HepG2 (cell line): ENCODE measurements around the gene DBN1. TPM values are rescaled to one million over a fixed set of nuclear protein-coding genes. Genes with fewer than 3 reads are reported as not detected.

Experiments
- ATAC-seq: fragments of 200-7000 bp; cut with Tn5 transposase; 3 replicates; pipeline ENCODE4 v1.9.1; 2020; ENCODE audit warnings: mild to moderate bottlenecking, moderate library complexity
- BruUV-seq: library from RNA; stranded (reverse); fragments of 400-500 nt; replicated peaks from 2 replicates; lab custom pipeline; 2021; lab: Mats Ljungman, UMichigan
- CTCF ChIA-PET: fragments of 300-600 bp; formaldehyde crosslinking; extraction: SDS; loops from one replicate; lab custom pipeline; 2021; ENCODE audit warnings: low total read pairs, inconsistent platforms, low intra/inter-chr PET ratio; lab: Yijun Ruan, JAX
- POLR2A ChIA-PET: fragments of 350-600 bp; sonication (Branson Sonifier 250); formaldehyde crosslinking; loops from one replicate; lab custom pipeline; 2020; ENCODE audit warnings: antibody characterized with exemption, inconsistent platforms; lab: Yijun Ruan, JAX
- DNase-seq: peaks from one replicate; pipeline ENCODE4 v3.0.0-alpha.2; 2015; ENCODE audit warnings: low spot score
- FAIRE-seq: peaks from 3 replicates; lab custom pipeline; 2011; peaks lifted over from hg19 to GRCh38; lab: Jason Lieb, UNC
- H2AFZ ChIP-seq: one replicate; pipeline ENCODE4 v1.6.1; 2011; ENCODE audit warnings: low read length, inconsistent platforms
- H3K27ac ChIP-seq: fragments of 300-600 bp; 3 replicates; pipeline ENCODE4 v1.8.0; 2011; ENCODE audit warnings: mixed run types, mild to moderate bottlenecking, mixed read lengths, low read length, inconsistent platforms; ENCODE audit not compliant: insufficient read depth; ENCODE audit errors: extremely low read length
- H3K27me3 ChIP-seq, 2 experiments: fragments of 200-600 bp in 1 of 2; 2 replicates in 1 of 2; 3 replicates in 1 of 2; pipeline versions ENCODE4 v1.6.0 to v1.8.0; 2011; ENCODE audit warnings: low read length in 2 of 2, mild to moderate bottlenecking in 2 of 2, moderate library complexity in 2 of 2, inconsistent platforms in 1 of 2; ENCODE audit not compliant: insufficient read depth in 2 of 2, control insufficient read depth in 1 of 2
- H3K36me3 ChIP-seq, 2 experiments: fragments of 200-600 bp in 1 of 2; replicated peaks in 1 of 2; 2 replicates in 1 of 2; 3 replicates in 1 of 2; pipeline versions ENCODE4 v1.5.1 to v1.8.0; 2011; ENCODE audit warnings: low read length in 2 of 2, inconsistent platforms in 1 of 2; ENCODE audit not compliant: insufficient read depth in 2 of 2, control insufficient read depth in 1 of 2
- H3K4me1 ChIP-seq: 2 replicates; pipeline ENCODE4 v1.5.1; 2012; ENCODE audit warnings: low read length, inconsistent platforms; ENCODE audit not compliant: insufficient read depth
- H3K4me2 ChIP-seq: 2 replicates; pipeline ENCODE4 v1.6.0; 2011; ENCODE audit warnings: low read depth, low read length, inconsistent platforms
- H3K4me3 ChIP-seq, 3 experiments: fragments of 200-600 bp in 1 of 3; sonication (generic), shearing (Covaris generic) in 1 of 3; replicated peaks in 1 of 3; 2 replicates each; pipeline ENCODE4 v1.5.1; 2011 to 2016; ENCODE audit warnings: low read length in 3 of 3, inconsistent platforms in 2 of 3, low read depth in 2 of 3, mild to moderate bottlenecking in 2 of 3, control low read depth in 1 of 3, mixed read lengths in 1 of 3; ENCODE audit not compliant: insufficient read depth in 1 of 3
- H3K79me2 ChIP-seq: one replicate; pipeline ENCODE4 v1.6.1; 2011; ENCODE audit warnings: low read length, inconsistent platforms; ENCODE audit not compliant: insufficient read depth
- H3K9ac ChIP-seq: 2 replicates; pipeline ENCODE4 v1.6.0; 2011; ENCODE audit warnings: mild to moderate bottlenecking, low read depth, low read length, inconsistent platforms; ENCODE audit not compliant: insufficient read depth
- H3K9me3 ChIP-seq: 2 replicates; pipeline ENCODE4 v1.5.1; 2012; ENCODE audit warnings: mild to moderate bottlenecking, low read length
- H4K20me1 ChIP-seq: 2 replicates; pipeline ENCODE4 v1.6.0; 2011; ENCODE audit warnings: inconsistent platforms, mild to moderate bottlenecking, low read length, moderate library complexity; ENCODE audit not compliant: insufficient read depth
- STAG1 ChIP-seq: sonication (generic); formaldehyde crosslinking; IDR thresholded peaks from 2 replicates; pipeline ENCODE4 v1.4.0; 2020; ENCODE audit warnings: missing genetic modification reagents
- TBX2 ChIP-seq: sonication (generic); formaldehyde crosslinking; IDR thresholded peaks from 2 replicates; pipeline ENCODE4 v1.5.0; 2020; ENCODE audit warnings: missing genetic modification reagents, mild to moderate bottlenecking, borderline replicate concordance
- ZBTB8A ChIP-seq: sonication (generic); formaldehyde crosslinking; IDR thresholded peaks from 2 replicates; pipeline ENCODE4 v1.4.0; 2020; ENCODE audit warnings: mild to moderate bottlenecking, low read depth, missing genetic modification reagents, borderline replicate concordance
- ZNF121 ChIP-seq: sonication (generic); formaldehyde crosslinking; IDR thresholded peaks from 2 replicates; pipeline ENCODE4 v1.5.0; 2020; ENCODE audit warnings: mild to moderate bottlenecking, missing genetic modification reagents
- ZNF672 ChIP-seq: sonication (generic); formaldehyde crosslinking; IDR thresholded peaks from 2 replicates; pipeline ENCODE4 v1.8.1; 2022; ENCODE audit warnings: missing genetic modification reagents
- WGBS: methylation state at CpG from one replicate; pipeline ENCODE4 v1.1.6; 2017; ENCODE audit warnings: low lambda C conversion rate; 5-methylcytosine and 5-hydroxymethylcytosine counted together
- in situ Hi-C: cut with HindIII; loops from 2 replicates; pipeline ENCODE4 v1.10.0; 2017; ENCODE audit warnings: low pct_unique_long_range_greater_than_20kb; ENCODE audit not compliant: extremely low pct_ligation_motif_present
- intact Hi-C: fragments of 100-400 bp; cut with micrococcal nuclease; formaldehyde crosslinking; loops from one replicate; pipeline ENCODE4 v1.10.0; 2022; ENCODE audit not compliant: unreplicated experiment
- polyA plus RNA-seq, 8 experiments: library from polyadenylated mRNA; depleted of rRNA in 3 of 8; stranded (reverse) in 7 of 8; unstranded in 1 of 8; fragments of >200 nt; fragmentation: Illumina TruSeq in 4 of 8; extraction: Trizol in 4 of 8; gene quantifications; 2 replicates each; pipeline versions ENCODE4 v1.2.1 to v1.2.3, GENCODE V29; 2011 to 2016; ENCODE audit warnings: low read depth in 4 of 8, missing spikeins in 1 of 8, mixed read lengths in 1 of 8; ENCODE audit not compliant: insufficient read depth in 1 of 8
- total RNA-seq, 5 experiments: library from RNA; depleted of rRNA; stranded (reverse); fragments of >200 nt; fragmentation: Illumina TruSeq; extraction: Trizol; gene quantifications; 2 replicates each; pipeline ENCODE4 v1.2.3, GENCODE V29; 2016; ENCODE audit warnings: low read depth in 1 of 5
- TF ChIP-seq, protein P1 (sequence below): sonication (generic); IDR thresholded peaks from 2 replicates; pipeline ENCODE4 v1.6.1; 2016; ENCODE audit warnings: low read depth, borderline replicate concordance
- TF ChIP-seq, protein P2 (sequence below): sonication (generic); formaldehyde crosslinking; IDR thresholded peaks from 2 replicates; pipeline ENCODE4 v1.4.0; 2020; ENCODE audit warnings: missing genetic modification reagents

Gene DBN1
- total and polyA plus RNA-seq, 2 of the 13 experiments (the other 11 are each of a cell fraction or from before 2014, with no cell fraction given): 27.0 to 37.3 TPM

DNA sequence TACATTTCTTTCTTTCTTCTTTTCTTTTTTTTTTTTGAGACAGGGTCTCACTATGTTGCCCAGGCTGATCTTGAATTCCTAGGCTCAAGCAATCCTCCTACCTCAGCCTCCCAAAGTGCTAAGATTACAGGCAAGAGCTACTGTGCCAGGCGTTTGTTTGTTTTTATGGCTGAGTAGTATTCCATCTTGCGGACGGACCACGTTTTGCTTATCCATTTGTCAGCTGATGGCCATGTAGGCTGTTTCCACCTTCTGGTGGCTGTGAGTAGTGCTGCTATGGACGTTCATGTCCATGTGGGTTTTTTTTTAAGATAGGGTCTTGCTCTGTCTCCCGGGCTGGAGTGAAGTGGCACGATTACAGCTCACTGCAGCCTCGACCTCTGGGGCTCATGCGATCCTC lies 33.7 kb upstream of the DBN1 start:
- DNase-seq (peak; percentile 51), ATAC-seq (peak; percentile 46), FAIRE-seq (peak; percentile 75)
- no TSS peak for BruUV-seq
- no peak overlapping the region for H2AFZ ChIP-seq
- H3K4me2 ChIP-seq: no peak overlapping the region
- intact Hi-C loops (no loop called here), in situ Hi-C loops (no loop called here)
- TF ChIP-seq ZBTB8A (CRISPR knock-in tag) (no peak), STAG1 (CRISPR knock-in tag) (peak; percentile 29; the same call in 1 of the 2 replicates), TBX2 (CRISPR knock-in tag) (no peak), ZNF121 (CRISPR knock-in tag) (peak; percentile 59), ZNF672 (CRISPR knock-in tag) (no peak)
- TF ChIP-seq, protein P1, sequence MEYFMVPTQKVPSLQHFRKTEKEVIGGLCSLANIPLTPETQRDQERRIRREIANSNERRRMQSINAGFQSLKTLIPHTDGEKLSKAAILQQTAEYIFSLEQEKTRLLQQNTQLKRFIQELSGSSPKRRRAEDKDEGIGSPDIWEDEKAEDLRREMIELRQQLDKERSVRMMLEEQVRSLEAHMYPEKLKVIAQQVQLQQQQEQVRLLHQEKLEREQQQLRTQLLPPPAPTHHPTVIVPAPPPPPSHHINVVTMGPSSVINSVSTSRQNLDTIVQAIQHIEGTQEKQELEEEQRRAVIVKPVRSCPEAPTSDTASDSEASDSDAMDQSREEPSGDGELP: peak; percentile 75
- TF ChIP-seq, protein P2, sequence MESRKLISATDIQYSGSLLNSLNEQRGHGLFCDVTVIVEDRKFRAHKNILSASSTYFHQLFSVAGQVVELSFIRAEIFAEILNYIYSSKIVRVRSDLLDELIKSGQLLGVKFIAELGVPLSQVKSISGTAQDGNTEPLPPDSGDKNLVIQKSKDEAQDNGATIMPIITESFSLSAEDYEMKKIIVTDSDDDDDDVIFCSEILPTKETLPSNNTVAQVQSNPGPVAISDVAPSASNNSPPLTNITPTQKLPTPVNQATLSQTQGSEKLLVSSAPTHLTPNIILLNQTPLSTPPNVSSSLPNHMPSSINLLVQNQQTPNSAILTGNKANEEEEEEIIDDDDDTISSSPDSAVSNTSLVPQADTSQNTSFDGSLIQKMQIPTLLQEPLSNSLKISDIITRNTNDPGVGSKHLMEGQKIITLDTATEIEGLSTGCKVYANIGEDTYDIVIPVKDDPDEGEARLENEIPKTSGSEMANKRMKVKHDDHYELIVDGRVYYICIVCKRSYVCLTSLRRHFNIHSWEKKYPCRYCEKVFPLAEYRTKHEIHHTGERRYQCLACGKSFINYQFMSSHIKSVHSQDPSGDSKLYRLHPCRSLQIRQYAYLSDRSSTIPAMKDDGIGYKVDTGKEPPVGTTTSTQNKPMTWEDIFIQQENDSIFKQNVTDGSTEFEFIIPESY (CRISPR knock-in tag): peak; percentile 56; the same call in 1 of the 2 replicates
- 50% methylated on average over 7 of the region's 9 CpGs for WGBS
- no peak overlapping the region for H3K27ac ChIP-seq
- ChIA-PET POLR2A (no interaction called here), CTCF (no interaction called here)
- peaks cover 7 to 21% of the 10 kb centered on the region in 2 experiments; a peak in 4 of 5 replicates for H3K36me3 ChIP-seq
- no peak overlapping the region for H3K9ac ChIP-seq
- no peaks in the 10 kb centered on the region for H3K9me3 ChIP-seq
- H3K4me3 ChIP-seq: no peak overlapping the region
- no peaks in the 10 kb centered on the region for H3K79me2 ChIP-seq
- H3K27me3 ChIP-seq: peaks cover 2 to 11% of the 10 kb centered on the region in 2 experiments; a peak in 2 of 5 replicates
- peaks cover 19% of the 10 kb centered on the region for H3K4me1 ChIP-seq
- no peaks in the 10 kb centered on the region for H4K20me1 ChIP-seq
